HT-29 (cell line): ENCODE results near the gene GJA3. TPM values are rescaled to one million over a fixed set of nuclear protein-coding genes. Genes with fewer than 3 reads are reported as not detected.

Source experiments
- DNase-seq: peaks from one replicate; pipeline ENCODE4 v3.0.0-alpha.2; 2015; ENCODE audit warnings: low spot score
- total RNA-seq: library from RNA; depleted of rRNA; stranded (reverse); fragments of >200 nt; shearing (Covaris generic); gene quantifications from 2 replicates; pipeline ENCODE4 v1.2.3, GENCODE V29; 2014

GJA3 gene
- total RNA-seq, 1 experiment from 2014 or later, result 0.43 TPM

DNA sequence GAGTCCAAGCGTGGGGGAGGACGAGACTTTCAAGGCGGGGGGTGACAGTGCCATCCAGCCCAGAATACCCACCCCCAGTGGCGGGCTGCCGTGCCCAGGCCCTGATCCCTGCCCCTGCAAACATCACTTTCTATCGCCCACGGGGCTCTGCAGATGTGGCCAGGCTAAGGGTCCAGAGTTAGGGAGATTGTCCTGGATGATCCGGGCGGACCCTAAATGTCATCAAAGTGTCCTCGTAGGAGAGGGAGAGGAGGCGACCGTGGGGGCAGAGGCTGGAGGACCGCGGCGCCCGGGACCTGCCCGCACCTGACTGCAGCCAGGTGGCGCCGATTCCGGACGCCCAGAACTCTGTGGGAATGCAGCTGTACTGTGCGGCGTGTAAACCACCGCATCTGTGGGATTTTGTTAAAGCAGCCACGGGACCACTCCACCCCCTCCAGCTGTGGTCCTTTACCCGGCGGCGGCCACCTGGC, 32.4 kb downstream of the GJA3 start:
- peak; percentile 75 for DNase-seq

DNA sequence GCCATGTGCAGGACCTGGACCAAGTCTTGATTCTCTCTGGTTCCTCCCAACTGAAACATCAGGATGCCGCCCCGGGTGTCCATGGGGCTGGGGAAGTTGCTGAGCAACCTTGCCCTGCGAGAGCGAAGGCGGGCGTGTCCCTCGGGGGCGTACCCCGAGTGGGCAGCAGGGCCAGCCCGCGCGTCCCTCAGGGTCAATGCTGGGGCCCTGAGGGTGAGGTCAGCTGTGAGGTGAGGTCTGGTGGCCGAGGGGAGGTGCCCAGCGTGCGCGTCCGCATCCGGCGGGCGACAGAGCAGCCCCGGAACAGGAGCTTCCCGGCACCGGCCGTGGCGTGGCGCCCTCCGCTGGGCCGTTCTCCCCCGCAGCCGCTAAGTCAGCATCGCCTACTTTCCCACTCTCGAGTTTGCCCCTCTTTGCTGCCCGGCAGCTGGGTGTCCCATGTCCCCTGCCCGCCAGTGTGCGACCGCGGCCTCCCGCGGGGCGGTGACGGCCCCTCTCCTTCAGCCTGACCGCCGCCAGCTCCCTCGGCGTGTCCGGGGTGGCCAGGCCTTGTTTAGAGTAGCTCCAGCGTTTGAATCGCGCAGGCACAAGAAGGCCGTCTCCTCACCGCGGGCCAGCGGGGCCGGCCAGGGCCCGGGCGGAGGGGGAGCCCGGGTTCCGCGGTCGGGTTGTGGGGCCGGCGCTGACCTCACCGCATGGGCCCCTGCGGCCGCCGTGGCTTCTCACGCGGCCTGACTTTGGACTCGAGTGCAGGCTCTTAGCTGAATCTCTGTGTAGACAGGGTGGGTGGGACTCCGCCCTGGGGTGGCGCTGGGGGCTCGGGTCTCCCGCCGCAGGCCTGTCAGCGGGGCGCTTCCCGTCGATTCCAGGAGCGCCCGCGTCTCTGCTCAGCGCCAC, 33.0 kb downstream of the GJA3 start:
- peak; percentile 87 for DNase-seq

DNA sequence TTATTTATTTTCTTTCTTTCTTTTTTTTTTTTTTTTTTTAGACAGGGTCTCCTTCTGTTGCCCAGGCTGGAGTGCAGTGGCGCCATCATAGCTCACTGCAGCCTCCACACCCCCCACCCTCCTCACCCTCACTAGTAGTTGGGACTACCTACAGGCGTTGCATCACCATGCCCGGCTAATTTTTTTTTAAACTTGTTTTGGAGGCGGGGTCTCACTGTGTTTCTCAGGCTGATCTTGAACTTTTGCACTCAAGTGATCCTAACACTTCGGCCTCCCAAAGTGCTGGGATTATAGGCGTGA, 33.6 kb downstream of the GJA3 start:
- DNase-seq, result no peak

DNA sequence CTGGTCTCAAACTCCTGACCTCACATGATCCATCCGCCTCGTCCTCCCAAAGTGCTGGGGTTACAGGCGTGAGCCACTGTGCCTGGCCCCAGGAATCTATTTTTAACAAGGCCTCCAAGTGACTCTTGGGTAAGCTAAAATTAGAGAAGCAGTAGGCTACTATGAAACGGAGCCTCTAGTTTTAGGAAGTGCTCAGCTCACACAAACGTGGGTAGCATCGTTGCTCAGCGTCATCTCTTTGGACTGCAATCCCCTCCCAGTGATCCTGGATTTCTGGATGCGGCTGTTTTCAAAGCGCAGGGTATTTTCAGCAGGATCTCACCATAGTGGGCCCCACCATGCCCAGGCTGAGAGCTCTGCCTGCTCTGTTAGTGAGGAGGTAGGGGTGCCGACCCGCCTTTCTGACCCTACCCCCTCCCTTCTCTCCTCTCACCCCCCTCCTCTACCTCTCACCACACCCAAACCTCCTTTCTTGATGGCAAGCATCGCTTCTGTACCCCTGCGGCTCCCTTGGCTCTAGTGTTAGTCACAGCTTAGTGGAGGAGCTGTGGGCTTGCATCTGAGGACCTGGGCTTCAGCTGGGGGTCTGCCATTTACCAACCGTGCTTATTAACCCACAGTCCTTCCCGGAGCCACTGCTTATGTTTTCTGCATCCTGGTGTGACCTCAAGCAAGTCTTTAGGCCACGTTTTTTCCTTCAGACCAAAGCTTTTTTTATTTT, 34.2 kb downstream of the GJA3 start:
- DNase-seq, result no peak

DNA sequence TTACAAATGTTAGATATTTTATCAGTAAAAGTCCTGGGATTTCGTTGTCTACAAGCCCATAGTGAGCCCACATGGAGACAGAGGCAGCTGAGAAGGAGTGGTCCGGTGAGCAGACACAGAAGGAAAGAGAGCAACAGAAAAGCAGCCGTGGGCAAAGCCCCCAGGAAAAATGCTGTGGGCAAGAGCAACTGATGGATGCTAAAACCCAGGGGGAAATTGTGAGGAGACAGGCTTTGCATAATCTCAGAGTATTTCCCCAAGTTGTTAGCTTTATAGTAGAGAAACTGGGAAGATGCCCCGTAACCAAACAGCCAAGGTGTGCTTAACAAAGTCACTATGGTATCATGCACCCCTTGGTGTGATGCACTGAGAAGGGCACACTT, 35.1 kb downstream of the GJA3 start:
- no peak for DNase-seq

DNA sequence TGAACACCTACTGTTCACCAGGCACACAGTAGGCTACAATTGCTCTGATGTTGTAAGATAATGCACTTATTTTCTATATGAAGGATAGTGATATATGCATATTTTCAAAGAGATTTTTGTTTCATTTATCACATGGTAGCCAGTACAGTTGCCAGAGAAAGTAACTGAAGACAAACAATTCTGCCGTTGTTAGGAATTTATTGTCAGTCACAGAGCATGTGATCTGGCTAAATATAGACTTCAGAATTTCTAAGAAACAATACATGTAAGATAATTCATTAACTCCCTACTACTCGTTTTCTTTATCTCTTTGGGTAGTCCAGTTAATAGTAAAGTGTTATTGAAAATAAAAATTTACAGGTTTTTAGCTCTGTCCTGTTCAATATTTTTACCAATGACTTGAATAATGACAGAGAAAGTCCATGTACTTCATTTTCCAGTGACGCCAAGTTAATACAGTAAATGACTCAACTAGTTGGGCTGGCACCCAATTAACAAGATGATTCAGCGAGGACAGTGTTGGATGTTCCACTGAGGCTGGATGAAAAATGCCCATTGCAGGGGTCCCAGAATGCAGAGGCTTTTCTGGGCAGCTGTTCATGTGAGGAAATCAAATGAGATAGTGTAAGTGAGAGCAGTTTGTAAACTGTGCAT, 35.6 kb downstream of the GJA3 start:
- DNase-seq, result peak; percentile 36

DNA sequence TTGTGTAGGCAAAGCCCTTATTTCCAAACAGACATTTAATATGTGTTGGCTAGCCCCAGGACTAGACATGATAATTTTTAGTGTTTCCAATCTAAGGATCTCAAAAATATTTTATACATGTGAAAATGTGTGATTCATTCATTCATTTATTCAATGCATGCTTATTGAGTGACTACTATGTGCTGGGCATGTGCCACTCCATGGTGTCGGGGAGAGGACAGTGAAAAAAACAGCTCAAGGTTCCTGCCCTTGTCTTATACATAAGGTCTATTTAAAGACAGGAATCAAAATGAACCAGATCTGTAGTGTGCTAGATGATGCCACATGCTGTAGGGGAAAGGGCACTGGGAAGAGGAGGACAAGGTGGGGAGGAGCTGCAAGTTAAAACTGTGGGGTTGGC, 36.5 kb downstream of the GJA3 start:
- no peak for DNase-seq

DNA sequence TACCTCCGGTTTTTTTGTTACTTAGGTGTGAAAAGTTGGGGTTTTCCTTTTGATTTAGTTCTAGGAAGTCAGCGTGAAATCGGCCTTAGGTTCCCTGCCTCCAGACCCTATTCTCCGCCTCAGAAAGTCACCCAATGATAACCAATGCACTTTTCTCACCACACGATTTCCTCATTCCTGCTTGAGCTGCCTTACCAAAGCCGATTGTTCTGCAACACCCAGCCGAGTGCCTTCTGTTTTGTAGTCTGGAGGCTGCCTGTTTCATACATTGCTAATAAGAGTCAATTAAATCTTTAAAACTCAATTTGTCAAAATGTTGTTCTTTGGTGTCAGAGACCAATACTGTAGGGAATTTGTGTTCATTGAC, 39.7 kb downstream of the GJA3 start:
- peak; percentile 83 for DNase-seq

DNA sequence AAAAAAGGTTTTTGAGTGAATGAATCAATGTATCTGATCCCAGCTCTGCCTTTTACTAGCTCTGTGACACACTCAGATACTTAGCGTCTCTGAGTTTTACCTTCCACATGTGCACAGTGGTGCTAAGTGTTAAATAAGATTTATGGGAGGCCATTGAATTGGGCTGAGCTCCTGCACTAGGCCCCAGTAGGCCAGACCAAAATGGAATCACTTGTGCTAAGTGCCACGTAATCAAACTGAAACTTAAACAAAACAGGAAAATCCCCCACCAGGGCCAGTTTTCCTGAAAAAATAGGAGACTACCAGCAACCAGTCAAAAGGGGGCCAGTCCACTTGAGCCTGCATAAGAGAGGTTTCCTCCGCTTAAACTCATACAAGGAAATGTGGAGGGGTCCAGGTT, 40.9 kb downstream of the GJA3 start:
- no peak for DNase-seq

DNA sequence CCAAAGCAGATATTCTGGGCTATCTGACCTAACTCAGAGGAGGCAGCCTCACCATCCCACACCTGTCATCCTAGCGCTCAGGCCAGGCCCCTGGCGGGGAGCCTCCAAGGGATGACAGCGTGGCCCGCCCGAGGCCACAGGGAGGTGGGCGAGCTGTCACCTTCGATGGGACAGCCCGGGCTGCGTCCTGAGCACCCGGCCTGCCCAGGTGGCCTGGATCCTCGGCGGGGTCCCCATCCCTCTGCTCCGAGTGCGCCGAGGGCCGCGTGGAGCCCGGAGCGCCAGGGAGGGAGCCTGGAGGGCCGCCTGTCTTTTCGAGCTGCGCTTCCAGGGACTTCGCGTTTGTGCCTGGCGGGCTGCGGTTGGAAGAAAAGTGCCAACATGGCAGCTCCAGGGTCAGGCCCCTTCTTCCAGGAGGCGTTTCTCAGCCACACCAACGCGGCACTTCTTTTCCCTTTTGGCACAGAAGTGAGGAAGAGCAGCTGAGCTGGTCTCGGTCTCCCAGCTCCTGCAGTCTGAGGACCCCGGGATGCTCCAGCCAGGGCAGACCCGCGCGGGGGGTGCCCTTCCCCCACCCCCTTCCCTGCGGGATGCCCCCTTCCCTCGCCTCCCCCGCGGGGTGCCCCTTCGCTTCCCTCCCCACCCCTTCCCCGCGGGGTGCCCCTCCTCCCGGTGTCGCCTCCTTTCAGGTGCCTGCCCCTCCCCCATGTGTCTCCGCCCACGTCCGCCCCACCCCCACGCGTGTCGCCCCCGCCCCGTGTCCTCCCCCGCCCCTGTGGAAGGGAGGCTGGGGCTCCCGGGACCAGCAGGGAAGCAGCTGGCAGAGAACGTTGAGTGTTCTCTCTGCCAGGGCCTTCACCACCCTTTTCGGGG, 42.3 kb downstream of the GJA3 start:
- DNase-seq, result peak; percentile 79

DNA sequence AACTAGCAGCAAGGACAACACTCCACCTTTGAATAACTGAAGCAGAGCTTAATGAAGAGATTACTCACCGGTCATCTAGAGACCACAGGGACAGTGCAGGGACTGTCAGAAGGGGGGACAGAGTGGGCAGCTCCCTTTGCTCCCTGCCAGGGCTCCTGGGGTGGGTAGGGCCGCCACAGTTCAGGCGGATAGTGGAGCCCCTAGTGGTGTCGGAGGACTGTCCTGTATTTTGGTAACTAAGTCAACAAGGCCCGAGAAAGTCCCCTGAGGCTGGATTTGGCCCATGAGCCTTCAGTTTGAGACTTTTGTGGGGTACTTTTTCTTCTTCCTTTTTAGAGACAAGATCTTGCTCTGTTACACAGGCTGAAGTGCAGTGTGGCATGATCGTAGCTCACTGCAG, 44.6 kb downstream of the GJA3 start:
- DNase-seq, result no peak

DNA sequence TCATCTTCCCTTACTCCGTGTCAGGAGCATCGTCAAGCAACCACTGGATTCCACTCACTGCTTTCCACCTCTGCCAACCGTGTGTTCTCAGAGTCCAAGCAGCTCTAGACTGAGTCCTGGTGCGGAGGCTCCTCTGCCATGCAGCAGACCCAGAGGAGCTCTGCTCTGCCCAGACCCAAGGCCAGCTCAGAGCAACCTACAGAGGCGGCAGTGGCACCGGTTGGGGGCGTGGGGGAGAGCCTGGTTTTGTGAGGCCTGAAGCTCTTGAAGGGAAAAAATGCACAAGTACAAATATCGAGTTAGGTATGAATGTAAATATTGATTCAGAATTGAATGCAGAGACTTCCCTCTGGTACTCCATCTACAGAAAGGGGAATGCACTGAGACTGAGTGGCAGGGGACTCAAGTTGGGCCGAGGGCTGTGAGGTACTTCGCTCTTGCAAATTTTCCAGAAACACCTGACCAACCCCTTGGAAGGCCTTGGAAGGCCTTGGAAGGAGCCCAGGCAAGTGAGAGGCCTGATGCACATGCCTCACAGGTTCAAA, 46.7 kb downstream of the GJA3 start:
- DNase-seq, result no peak

DNA sequence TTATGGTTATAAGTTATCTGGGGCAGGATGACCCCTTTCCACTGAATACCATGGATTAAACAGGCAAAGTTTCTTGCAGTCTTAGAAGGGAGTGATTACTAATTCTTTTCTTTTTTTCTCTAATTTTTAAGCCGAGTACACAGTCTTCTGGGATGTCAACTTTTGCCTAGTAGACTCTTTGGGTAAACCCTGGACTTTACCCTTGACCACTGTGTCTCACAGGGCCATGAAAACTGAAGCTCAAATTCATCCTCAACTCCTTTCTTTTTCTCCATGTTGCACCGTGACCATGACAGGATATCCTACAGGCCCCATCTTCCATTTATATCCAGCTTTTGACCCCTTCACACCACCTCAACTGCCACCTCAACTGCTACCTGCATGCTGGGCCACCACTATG, 51.8 kb downstream of the GJA3 start:
- DNase-seq, result no peak

DNA sequence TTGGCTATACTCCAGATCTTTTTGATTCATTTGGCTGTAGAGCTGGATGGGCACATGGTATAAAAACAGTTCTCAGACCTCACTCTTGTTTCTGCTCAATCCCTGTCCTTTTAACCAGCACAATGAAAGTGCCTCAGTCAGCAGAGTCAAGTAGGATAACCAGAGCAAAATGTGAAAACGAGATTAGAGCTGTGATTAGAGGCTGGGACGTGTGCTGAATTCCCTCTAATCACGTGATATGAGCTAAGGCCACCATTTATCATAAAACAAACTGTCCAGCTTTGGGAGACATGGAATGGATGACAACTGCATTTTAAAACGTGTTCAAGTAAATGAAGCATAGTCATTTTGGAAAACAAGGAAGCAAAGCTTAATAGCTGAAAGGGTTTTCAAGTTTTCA, 54.1 kb downstream of the GJA3 start:
- DNase-seq, result no peak

DNA sequence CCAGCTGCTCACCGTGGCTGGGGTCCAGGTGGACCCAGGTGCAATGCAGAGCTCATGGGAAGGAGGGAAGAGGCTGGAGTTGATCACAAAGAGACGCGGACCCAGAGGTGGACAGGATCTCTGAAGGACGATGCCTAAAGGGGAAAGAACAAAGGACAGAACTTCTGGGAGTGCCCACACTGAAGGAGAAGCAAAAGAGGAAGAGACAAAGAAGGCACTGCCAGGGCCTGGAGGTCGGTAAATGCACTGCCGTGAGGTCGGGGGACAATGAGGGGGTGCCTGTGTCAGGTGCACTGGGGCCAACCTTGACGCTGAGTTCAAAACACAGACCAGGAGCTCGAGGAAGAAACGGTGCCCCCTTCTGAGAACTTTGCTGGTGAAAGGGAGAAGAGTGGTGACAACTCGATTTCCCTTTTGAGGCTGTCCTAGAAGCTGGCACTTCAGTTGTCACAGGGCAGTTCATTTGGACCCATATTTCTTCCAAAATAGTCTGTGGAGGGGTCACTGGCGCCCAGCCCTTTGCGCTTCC, 55.6 kb downstream of the GJA3 start:
- DNase-seq, result no peak

DNA sequence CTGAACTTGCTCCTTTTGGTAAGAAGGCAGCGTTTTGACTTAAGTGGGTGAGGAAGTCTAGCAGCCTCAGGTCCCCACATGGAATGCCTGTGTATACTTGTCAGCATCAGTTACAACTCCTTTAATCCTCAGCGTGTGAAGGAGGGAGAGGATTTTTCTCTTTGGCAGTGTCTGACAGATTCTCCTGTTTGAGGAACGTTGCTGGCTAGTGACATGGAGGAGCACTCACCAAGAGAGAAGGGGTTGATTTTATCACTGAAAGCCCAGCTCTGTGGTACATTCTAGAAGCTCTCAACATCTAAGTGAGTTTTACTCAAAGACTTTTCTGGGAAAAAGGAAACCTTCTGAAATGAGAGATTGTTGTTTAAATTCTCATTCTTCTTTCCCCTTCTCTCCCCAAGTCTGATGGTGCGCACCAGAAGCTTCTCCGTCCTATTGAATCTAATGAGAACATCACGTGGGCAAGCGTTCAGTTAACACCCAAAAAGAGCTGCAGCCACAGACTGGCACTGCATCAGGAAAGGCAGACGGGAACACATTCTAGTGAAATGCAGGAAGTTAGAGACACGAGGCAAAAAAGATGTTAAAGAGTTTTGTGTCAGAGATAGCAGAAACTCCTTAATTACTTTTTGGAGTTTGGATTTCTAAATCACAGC, 58.2 kb downstream of the GJA3 start:
- DNase-seq, result no peak

DNA sequence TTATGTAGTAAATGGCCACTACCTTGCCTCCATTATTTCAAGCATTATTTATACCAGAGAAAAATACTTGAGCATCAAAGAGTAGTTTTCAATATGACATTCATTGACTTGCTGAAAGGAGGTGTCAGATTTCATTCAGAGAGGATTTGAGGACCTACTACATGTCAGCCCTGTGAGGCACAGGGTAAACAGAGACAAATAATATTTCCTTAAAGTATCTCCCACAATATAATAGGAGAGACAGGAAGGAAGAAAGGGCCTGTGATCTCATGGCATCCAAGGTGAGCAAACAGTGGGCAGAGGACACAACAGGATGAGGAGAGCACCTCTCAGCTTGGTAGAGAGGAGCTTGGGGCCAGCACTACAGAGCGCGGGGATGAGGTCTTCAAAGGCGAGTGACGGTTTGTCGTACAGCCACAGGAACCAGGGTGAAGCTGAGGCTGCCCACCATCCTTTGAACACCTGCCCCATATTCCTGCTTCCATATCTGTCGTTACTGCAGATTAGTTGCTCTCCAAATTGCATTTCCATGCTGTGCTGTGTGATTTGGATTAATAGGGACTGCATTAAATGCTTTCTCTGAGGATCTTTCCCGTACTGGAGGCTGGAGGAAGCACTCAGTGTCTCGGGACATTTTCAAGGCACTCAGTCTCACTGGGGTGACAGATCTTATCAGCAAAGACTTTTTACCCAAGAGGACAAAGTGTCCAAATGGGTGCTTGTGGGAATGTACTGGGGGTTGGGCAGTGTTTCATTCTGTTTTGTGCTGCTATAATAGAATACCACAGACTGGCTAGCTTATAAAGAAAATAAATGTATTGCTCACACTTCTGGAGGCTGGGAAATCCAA, 59.2 kb downstream of the GJA3 start:
- DNase-seq, result no peak

DNA sequence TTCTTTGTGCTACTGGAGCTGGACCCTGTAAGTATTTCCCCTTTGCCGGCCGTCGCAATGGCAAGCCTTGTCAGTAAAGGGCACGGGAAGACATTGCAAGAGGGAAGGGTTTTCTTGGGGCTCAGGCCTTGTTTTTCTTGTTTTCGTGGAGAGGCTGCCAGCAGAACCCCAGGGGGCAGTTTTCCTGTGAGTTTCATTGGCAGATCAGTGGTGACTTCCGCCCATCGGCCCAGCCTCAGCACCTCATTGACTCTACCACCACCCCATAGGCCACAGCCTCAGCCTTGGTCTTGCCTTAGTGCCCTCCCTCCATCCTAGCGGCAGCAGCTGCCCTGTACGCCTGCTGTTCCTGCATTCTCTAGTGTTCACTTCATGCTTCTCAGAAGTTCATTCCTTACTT, 61.5 kb downstream of the GJA3 start:
- DNase-seq, result no peak

DNA sequence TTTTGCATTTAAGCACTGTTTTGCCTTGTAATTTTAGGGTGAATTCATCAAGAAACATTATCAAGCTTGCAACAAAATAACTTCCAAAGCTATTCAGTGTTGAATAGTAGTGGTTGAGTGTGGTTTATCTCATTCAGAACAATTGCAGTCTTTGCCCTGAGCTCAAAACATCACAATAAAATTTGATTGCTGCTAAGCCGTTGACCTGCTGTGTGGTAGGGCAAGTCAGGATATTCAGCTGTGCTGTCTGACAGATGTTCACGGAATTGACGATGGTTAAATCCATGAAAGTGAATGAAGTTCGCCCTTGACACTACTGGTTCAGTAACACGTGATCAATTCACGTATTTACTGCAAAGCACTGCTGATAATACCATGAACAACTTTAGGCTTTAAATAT, 66.9 kb downstream of the GJA3 start:
- DNase-seq, result no peak

DNA sequence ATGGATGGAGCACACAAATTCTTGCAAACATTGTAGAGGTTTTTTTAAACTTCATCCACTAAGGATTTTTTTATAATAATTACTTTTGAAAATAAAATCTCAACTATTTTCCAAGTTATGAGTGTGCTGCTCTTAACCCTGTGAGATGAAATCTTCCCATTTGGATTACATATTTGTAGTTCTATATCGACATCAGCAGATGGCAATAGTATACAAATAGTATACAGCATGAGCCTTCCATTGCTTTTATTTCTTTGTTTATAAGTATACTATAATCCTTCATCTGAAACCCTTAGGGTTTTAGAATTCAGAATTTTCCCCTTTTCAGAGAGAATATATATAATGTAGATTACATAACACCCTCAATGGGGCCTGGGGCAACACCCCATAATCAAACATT, 70.5 kb downstream of the GJA3 start:
- peak; percentile 56 for DNase-seq
